OCI-LY3 (cell line): ENCODE data around the gene TCF4.

ENCODE experiments used
- EZH2phosphoT487 ChIP-seq: fragments of 200-600 bp; shearing (Covaris generic); IDR thresholded peaks from 2 replicates; pipeline ENCODE4 v1.6.1; 2018; ENCODE audit warnings: antibody characterized with exemption, mixed run types, low read depth
- TF ChIP-seq, protein P1 (sequence below): fragments of 200-600, 300-600 bp; sonication (generic); IDR thresholded peaks from 2 replicates; pipeline ENCODE4 v1.5.1; 2014; ENCODE audit warnings: antibody characterized with exemption, low read length, low read depth

DNA sequence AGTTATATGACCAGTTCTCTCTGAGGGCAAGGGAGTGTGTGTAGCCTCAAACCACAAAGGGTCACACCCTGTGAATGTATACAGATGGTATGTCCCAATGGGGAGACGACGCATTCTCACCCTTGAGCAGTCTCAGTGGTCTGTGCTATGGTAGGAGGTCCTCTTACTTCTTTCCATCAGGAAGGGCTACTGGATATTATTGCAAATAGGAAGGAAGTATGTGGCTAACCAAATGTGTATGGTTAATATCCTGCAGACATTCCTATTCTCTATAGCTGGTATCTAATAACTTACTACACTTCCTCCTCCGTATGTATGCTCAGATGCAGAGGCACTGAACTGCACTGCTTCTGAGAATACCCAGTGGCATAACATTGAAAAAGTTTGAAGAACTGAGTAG is 322.0 kb downstream of the TCF4 start:
- TF ChIP-seq, protein P1, sequence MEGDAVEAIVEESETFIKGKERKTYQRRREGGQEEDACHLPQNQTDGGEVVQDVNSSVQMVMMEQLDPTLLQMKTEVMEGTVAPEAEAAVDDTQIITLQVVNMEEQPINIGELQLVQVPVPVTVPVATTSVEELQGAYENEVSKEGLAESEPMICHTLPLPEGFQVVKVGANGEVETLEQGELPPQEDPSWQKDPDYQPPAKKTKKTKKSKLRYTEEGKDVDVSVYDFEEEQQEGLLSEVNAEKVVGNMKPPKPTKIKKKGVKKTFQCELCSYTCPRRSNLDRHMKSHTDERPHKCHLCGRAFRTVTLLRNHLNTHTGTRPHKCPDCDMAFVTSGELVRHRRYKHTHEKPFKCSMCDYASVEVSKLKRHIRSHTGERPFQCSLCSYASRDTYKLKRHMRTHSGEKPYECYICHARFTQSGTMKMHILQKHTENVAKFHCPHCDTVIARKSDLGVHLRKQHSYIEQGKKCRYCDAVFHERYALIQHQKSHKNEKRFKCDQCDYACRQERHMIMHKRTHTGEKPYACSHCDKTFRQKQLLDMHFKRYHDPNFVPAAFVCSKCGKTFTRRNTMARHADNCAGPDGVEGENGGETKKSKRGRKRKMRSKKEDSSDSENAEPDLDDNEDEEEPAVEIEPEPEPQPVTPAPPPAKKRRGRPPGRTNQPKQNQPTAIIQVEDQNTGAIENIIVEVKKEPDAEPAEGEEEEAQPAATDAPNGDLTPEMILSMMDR = no peak
- no peak for TF ChIP-seq EZH2phosphoT487
